ENCODE measurements around the gene CAPN7.

Gene CAPN7

DNA sequence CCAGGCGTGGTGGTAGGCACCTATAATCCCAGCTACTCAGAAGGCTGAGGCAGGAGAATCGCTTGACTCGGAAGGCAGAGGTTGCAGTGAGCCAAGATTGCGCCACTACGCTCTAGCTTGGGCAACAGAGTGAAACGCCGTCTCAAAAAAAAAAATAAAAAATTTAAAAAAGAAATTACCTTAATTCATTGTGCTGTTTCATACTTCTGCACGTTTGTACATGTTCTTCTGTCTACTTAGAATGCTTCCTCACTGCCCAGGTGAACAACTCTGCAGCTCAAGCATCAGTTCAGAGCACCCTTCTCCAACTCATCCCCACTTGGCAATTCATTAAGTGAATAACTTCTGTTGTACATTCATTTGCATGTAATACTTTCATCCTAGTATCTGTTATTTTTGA, 14.0 kb downstream of the CAPN7 start:
- no peak for DNase-seq (ENCODE audit: low read depth)
- no peak overlapping the region for H3K4me3 ChIP-seq (ENCODE audit: low read depth, low read length)
- TF ChIP-seq, protein P1, sequence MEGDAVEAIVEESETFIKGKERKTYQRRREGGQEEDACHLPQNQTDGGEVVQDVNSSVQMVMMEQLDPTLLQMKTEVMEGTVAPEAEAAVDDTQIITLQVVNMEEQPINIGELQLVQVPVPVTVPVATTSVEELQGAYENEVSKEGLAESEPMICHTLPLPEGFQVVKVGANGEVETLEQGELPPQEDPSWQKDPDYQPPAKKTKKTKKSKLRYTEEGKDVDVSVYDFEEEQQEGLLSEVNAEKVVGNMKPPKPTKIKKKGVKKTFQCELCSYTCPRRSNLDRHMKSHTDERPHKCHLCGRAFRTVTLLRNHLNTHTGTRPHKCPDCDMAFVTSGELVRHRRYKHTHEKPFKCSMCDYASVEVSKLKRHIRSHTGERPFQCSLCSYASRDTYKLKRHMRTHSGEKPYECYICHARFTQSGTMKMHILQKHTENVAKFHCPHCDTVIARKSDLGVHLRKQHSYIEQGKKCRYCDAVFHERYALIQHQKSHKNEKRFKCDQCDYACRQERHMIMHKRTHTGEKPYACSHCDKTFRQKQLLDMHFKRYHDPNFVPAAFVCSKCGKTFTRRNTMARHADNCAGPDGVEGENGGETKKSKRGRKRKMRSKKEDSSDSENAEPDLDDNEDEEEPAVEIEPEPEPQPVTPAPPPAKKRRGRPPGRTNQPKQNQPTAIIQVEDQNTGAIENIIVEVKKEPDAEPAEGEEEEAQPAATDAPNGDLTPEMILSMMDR (IDR thresholded peaks at IDR 0.05; ENCODE audit: insufficient read depth, low read depth, low read length, missing control alignments) = no peak

DNA sequence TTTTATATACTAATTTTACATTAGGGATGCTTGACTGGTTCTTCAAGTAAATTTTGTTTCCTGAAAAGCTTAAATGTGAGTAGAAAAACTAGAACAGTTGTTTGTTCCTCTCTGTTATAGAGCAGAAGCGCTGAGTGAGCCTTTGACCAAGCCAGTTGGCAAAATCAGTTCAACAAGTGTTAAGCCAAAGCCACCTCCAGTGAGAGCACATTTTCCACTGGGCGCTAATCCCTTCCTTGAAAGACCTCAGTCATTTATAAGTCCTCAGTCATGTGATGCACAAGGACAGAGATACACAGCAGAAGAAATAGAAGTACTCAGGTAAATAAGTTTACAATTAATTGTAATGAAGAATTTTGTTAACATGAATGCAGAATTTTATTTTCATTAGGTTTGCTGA, 14.6 kb downstream of the CAPN7 start:
- TF ChIP-seq, protein P1 (IDR thresholded peaks at IDR 0.05; ENCODE audit: insufficient read depth, low read depth, low read length, missing control alignments) = no peak
- no peak for DNase-seq (ENCODE audit: low read depth)
- no peak overlapping the region for H3K4me3 ChIP-seq (ENCODE audit: low read depth, low read length)

DNA sequence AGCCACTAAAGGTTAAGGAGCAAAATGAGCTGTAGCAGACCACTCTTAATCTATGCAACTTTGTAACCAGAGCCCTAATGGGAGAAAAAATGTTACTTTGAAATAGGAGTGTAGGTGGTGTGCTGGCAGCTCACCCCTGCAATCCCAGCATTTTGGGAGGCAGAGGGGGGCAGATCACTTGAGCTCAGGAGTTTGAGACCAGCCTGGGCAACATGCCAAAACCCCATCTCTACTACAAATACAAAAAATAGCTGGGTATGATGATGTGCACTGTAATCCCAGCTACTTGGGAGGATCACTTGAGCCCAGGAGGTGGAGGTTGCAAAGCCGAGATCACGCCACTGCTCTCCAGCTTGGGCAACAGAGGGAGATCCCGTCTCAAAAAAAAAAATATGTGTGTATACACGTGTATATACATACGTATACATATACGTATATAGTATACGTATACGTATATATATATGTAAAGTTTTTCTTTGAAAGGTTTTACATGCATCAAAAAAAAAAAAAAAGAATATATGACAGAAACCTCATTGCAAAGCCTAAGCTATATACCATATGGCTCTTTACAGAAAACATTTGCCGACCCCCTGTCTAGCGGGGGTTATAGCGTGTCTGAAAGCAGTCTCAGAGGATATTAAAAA, 15.7 kb downstream of the CAPN7 start:
- no peak overlapping the region for H3K4me3 ChIP-seq (ENCODE audit: low read depth, low read length)
- TF ChIP-seq, protein P1 (IDR thresholded peaks at IDR 0.05; ENCODE audit: insufficient read depth, low read depth, low read length, missing control alignments) = no peak
- DNase-seq (ENCODE audit: low read depth) = no peak

DNA sequence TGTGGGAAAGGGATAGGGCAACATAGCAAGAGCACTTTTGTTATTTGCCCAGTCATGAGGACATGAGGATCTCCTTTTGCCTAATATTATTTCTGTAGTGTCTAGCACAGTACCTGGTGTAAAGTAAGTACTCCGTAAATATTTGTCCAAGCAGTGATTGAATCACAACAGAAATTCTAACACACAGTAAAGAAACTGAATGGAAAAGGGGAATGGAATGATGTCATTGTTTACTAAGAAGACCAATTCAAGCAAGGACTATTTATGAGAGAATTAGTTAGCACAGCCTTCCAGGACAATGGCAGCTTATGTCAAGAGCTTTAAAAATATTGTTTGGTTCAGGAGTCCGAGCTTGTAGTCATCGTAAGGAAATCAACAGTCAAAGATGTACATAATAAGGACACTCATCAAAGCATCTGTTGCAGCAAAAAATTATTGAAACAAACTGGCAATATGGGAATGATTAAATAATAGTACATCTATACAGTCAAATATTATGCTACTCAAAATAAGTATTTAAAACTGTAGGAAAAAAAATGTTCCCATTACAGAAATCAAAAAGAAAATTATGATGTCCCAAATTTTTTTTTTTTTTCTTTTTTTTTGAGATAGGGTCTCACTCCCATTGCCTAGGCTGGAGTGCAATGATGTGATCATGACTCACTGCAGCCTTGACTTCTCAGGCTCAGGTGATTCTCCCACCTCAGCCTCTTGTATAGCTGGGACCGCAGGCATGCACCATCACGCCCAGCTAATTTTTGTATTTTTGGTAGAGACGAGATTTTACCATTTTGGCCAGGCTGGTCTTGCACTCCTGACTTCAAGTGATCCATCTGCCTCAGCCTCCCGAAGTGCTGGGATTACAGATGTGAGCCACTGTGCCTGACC, 17.9 kb downstream of the CAPN7 start:
- no peak for DNase-seq (ENCODE audit: low read depth)
- no peak overlapping the region for H3K4me3 ChIP-seq (ENCODE audit: low read depth, low read length)
- TF ChIP-seq, protein P1 (IDR thresholded peaks at IDR 0.05; ENCODE audit: insufficient read depth, low read depth, low read length, missing control alignments) = no peak

DNA sequence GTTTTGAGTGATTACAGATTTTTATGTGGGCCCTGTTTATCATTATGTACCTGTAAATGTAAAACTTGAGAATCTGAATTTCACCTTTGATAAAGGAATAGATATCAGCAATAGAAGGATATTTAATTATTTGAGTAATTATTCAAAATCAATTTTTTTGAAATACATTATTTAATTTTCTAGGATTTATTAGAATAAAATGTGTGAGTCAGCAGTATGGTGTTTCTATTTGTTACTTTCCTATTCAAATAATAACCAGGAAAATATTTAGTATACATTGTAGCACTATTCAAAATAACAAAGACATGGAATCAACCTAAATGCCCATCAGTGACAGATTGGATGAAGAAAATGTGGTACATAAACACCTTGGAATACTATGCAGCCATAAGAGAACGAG, 22.1 kb downstream of the CAPN7 start:
- H3K4me3 ChIP-seq (ENCODE audit: low read depth, low read length) = no peak overlapping the region
- TF ChIP-seq, protein P1 (IDR thresholded peaks at IDR 0.05; ENCODE audit: insufficient read depth, low read depth, low read length, missing control alignments) = no peak
- DNase-seq (ENCODE audit: low read depth) = no peak

DNA sequence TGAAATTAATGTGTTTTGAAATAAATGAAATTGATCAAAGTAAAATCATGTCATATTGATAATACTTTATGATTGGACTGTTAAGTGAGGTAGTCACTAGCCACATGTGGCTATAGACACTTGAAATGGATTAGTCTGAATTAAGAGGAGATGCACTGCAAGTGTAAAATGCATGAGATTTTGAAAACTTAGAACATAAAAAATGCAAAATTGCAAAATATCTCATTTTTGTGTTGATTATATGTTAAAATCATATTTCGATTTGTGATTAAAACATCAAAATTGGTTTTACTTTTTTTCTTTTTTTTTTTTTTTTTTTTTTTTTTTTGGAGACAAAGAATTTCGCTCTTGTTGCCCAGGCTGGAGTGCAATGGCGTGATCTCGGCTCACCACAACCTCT, 23.2 kb downstream of the CAPN7 start:
- no peak overlapping the region for H3K4me3 ChIP-seq (ENCODE audit: low read depth, low read length)
- TF ChIP-seq, protein P1 (IDR thresholded peaks at IDR 0.05; ENCODE audit: insufficient read depth, low read depth, low read length, missing control alignments) = no peak
- no peak for DNase-seq (ENCODE audit: low read depth)

Data from GM12865 (cell line).